Lung (tissue), 12 donors: ENCODE data around the gene PAM. TPM values are rescaled to one million over a fixed set of nuclear protein-coding genes. Genes with fewer than 3 reads are reported as not detected.

Experiments used
- ATAC-seq: fragments of 200-7000 bp; cut with Tn5 transposase; one replicate; pipeline ENCODE4 v1.9.1; 2020; ENCODE audit warnings: moderate number of reproducible peaks; ENCODE audit not compliant: insufficient read depth, low FRiP score
- DNase-seq, 3 donors: peaks; one replicate each; pipeline ENCODE4 v3.0.0-alpha.2; 2013 to 2017
- H3K27ac ChIP-seq, 2 donors: one replicate each; pipeline ENCODE4 v1.5.1; 2013; ENCODE audit warnings: mild to moderate bottlenecking in 2 of 2, moderate library complexity in 2 of 2, control low read depth in 1 of 2, inconsistent platforms in 1 of 2, low read depth in 1 of 2, low read length in 1 of 2
- H3K27me3 ChIP-seq, 3 donors: one replicate each; pipeline ENCODE4 v1.5.1; 2013; ENCODE audit warnings: low read length in 2 of 3; ENCODE audit not compliant: control insufficient read depth in 3 of 3, insufficient read depth in 3 of 3
- H3K36me3 ChIP-seq, 4 donors: one replicate each; pipeline ENCODE4 v1.5.1; 2013; ENCODE audit warnings: low read length in 4 of 4, mild to moderate bottlenecking in 1 of 4, moderate library complexity in 1 of 4; ENCODE audit not compliant: control insufficient read depth in 4 of 4, insufficient read depth in 4 of 4
- H3K4me1 ChIP-seq, 5 donors: one replicate each; pipeline ENCODE4 v1.5.1; 2013; ENCODE audit warnings: low read length in 5 of 5, mild to moderate bottlenecking in 2 of 5, moderate library complexity in 1 of 5; ENCODE audit not compliant: control insufficient read depth in 5 of 5, insufficient read depth in 5 of 5
- H3K4me3 ChIP-seq: one replicate; pipeline ENCODE4 v1.5.1; 2013; ENCODE audit warnings: mild to moderate bottlenecking, control low read depth, moderate library complexity
- H3K9ac ChIP-seq, 2 donors: one replicate each; pipeline ENCODE4 v1.5.1; 2013; ENCODE audit warnings: low read length in 2 of 2, control low read depth in 1 of 2; ENCODE audit not compliant: insufficient read depth in 1 of 2
- H3K9me3 ChIP-seq, 4 donors: one replicate each; pipeline ENCODE4 v1.5.1; 2013; ENCODE audit warnings: low read length in 3 of 4, mild to moderate bottlenecking in 1 of 4, moderate library complexity in 1 of 4; ENCODE audit not compliant: control insufficient read depth in 4 of 4, insufficient read depth in 3 of 4
- CTCF ChIP-seq: IDR thresholded peaks from 2 replicates; pipeline ENCODE4 v1.5.1; 2012; ENCODE audit warnings: mild to moderate bottlenecking; ENCODE audit errors: control extremely low read depth, extremely low read depth
- WGBS, 2 donors: extraction: QIAGEN DNeasy Blood & Tissue Kit; methylation state at CpG; one replicate each; pipeline ENCODE4 v1.1.7; 2013; 5-methylcytosine and 5-hydroxymethylcytosine counted together
- polyA plus RNA-seq, 2 donors: library from polyadenylated mRNA; stranded (reverse); fragments of 200-250 nt; gene quantifications; one replicate each; pipeline ENCODE4 v1.2.1, GENCODE V29; 2013
- total RNA-seq, 2 donors: library from RNA; depleted of rRNA in 1 of 2; stranded (reverse); fragments of >200 nt in 1 of 2; gene quantifications; one replicate each; pipeline ENCODE4 v1.2.1, GENCODE V29; 2014 to 2021
- donor health status: control.
- donor health status: control.
- donor health status: Bipolar disorder and iron deficiency.
- donor health status: healthy.
- donor health status: DM: yes; HTN: yes; CAD: no.

The PAM gene
- total and polyA plus RNA-seq, 4 donors = 117 to 248 (median 151) TPM

- peaks cover 0 to 7% (median 0%) of the 10 kb centered on the region in 4 donors for H3K36me3 ChIP-seq
- no peak for ATAC-seq
- H3K9me3 ChIP-seq = no peaks in the 10 kb centered on the region
- no peak overlapping the region for H3K27ac ChIP-seq
- no peak for TF ChIP-seq CTCF
- H3K4me3 ChIP-seq = no peak overlapping the region
- 74% methylated on average over 4 of the region's 4 CpGs for WGBS, 2 donors
- no peak overlapping the region for H3K9ac ChIP-seq
- H3K27me3 ChIP-seq = no peaks in the 10 kb centered on the region
- peak in 1 of 3 donors; percentile 36 for DNase-seq
- peaks cover 0 to 21% (median 6%) of the 10 kb centered on the region in 5 donors for H3K4me1 ChIP-seq
Observed at GRCh38 chr5:102961671-102962070, 206.6 kb downstream of the PAM start.

GRCh38 chr5:102965653-102966052, 210.5 kb downstream of the PAM start:
- DNase-seq = no peak
- WGBS, 2 donors = 93 to 94% methylated on average over 1 of the region's 1 CpG
- no peak overlapping the region for H3K9ac ChIP-seq
- H3K27ac ChIP-seq = no peak overlapping the region
- H3K27me3 ChIP-seq = no peaks in the 10 kb centered on the region
- no peak for TF ChIP-seq CTCF
- no peaks in the 10 kb centered on the region for H3K9me3 ChIP-seq
- H3K4me1 ChIP-seq = peaks cover 0 to 15% (median 0%) of the 10 kb centered on the region in 5 donors
- no peak for ATAC-seq
- peaks cover 0 to 5% (median under 1%) of the 10 kb centered on the region in 4 donors for H3K36me3 ChIP-seq
- H3K4me3 ChIP-seq = no peak overlapping the region

DNA sequence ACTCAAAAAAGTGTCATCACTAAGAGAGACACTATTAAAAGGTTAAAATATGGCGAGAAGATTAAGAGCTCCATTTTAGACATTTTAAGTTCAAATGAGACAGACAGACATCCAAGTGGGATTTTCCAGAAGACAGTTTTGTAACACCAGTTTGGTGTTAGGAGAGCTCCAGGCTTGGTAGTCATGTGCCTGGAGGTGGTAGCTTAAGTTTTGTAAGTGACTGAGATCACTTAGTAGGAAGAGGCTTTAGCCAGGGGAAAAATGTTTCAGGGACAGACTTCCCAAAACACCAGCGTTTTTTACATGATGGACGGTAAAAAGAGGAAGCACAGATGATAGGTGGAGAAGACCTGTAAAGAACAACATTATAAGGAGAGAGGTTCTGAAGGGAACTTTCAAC, 214.5 kb downstream of the PAM start:
- Histone ChIP-seq H3K4me1 (peaks cover 0 to 5% (median 0%) of the 10 kb centered on the region in 5 donors), H3K9me3 (no peaks in the 10 kb centered on the region), H3K36me3 (peaks cover 0 to 6% (median under 1%) of the 10 kb centered on the region in 4 donors), H3K27ac (no peak overlapping the region), H3K4me3 (no peak overlapping the region), H3K9ac (no peak overlapping the region), H3K27me3 (no peaks in the 10 kb centered on the region)
- DNase-seq (no peak), ATAC-seq (no peak)
- 42 to 75% methylated on average over 3 of the region's 3 CpGs for WGBS, 2 donors
- no peak for TF ChIP-seq CTCF
